HG03565 (cell line): Measurements from ENCODE around the gene FAM181A.
A peak's percentile ranks its signal among the peaks of the same experiment; 100 is the strongest.

ENCODE experiments used
- ATAC-seq: cut with Tn5 transposase; IDR thresholded peaks from one replicate; pipeline ENCODE4 v1.9.1; 2021; ENCODE audit warnings: mild to moderate bottlenecking, moderate library complexity; ENCODE audit not compliant: unreplicated experiment

The FAM181A gene

GRCh38 chr14:93977171-93977570 lies 50.0 kb downstream of the FAM181A start:
- ATAC-seq, result no peak

- ATAC-seq, result peak; percentile 38
Measured at GRCh38 chr14:93977790-93978581, 50.8 kb downstream of the FAM181A start.

- ATAC-seq, result no peak
Measured at GRCh38 chr14:93978735-93979134, 51.6 kb downstream of the FAM181A start.
